ENCODE data around the gene MAST4.

MAST4 gene

GRCh38 chr5:67058998-67059743 lies 463.0 kb downstream of the MAST4 start:
- no peak for DNase-seq

- no peak for DNase-seq
Measured at GRCh38 chr5:67059744-67060490, 463.7 kb downstream of the MAST4 start.

- no peak for DNase-seq
Measured at GRCh38 chr5:67061511-67061910, 465.3 kb downstream of the MAST4 start.

GRCh38 chr5:67063055-67063454 lies 466.9 kb downstream of the MAST4 start:
- no peak for DNase-seq

DNA sequence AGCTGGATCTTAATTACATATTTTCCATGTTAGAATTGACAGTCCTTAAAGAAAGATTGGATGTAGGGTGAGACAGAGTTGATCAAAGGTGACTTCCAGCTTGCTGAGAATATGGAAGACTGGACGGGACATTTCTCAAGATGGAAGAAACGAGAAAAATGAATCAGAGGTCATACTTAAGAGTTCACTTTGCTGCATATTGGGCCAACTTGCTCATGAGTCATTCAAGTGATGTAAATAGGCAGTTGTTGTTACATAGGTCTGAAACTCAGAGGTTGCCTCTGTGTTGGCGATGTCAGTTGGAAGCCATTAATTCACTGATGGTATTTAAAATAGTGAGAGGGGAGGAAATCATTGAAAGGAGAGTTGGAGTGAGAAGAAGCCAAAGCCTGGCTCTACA lies 467.6 kb downstream of the MAST4 start:
- no peak for DNase-seq

- DNase-seq = no peak
Measured at GRCh38 chr5:67065237-67065636, 469.0 kb downstream of the MAST4 start.

- DNase-seq = no peak
Measured at GRCh38 chr5:67065696-67066095, 469.5 kb downstream of the MAST4 start.

- DNase-seq = peak; percentile 23
Measured at GRCh38 chr5:67066815-67067214, 470.6 kb downstream of the MAST4 start.

DNA sequence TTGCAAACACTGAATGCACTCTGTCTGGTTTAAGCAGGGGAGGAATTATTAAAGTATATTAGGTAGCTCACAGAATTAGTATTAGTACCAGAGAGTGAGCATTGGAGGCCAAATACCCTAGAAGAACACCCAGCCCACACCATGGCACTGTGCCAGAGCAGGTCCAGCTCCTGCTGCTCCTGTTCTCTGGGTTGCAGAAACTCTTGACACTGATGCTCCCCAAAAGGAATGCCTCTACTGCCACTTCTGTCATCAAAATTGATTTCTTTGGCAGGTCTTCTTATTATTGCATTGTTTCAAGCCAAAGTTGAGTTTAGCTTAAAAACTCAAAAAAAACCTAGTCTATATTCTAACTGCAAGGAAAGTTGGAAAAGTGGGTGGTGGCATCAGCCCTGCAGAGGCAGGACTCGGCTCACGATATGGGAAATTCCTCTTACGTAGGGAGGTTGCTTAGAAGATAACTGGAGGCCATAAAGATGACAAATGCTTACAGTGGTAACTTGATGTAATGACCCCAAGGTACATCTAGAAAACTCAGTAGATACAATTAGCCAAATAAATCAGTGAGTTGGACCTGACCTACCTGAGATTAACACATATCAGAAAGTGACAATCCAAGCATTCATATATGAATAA lies 477.0 kb downstream of the MAST4 start:
- DNase-seq = no peak

- DNase-seq = no peak
Measured at GRCh38 chr5:67077296-67077695, 481.1 kb downstream of the MAST4 start.

- no peak for DNase-seq
Measured at GRCh38 chr5:67081261-67081660, 485.1 kb downstream of the MAST4 start.

DNA sequence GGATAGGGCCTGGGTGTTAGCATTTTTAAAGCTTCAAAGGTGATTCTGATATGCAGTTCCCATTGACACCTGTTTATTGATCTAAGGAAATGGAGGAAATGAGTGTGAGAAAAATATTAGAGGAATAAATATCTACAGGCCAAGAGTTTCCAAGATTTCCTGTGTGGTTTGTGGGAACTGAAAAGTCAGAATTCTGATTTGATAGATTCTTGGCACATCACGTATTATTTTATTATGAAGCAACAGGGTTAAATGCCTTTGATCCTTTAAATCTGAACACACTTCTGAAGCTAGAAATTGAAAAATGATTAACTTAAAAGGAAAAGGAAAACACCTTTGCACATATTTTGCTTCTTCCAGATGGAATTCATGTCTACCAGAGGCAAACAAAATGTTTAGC lies 486.7 kb downstream of the MAST4 start:
- DNase-seq = no peak

DNA sequence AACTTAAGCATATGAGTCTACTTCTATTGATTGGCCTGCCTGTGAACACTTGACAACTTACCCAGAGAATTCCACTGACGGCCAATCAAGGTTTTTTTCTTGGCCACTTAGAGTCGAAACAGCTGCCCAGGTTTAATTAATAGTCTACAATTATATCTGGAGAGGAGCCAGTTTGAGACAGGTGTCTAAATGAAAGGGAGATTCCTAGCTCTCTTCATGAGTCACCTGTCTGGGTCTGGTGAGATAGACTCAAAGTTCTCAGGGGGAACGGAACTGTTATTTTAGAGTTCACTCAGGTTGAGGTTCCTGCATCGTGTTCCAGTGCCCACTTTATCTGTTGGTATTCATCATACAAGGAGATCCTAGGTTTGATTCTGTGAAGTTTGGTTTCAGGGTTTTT lies 489.4 kb downstream of the MAST4 start:
- DNase-seq = no peak

DNA sequence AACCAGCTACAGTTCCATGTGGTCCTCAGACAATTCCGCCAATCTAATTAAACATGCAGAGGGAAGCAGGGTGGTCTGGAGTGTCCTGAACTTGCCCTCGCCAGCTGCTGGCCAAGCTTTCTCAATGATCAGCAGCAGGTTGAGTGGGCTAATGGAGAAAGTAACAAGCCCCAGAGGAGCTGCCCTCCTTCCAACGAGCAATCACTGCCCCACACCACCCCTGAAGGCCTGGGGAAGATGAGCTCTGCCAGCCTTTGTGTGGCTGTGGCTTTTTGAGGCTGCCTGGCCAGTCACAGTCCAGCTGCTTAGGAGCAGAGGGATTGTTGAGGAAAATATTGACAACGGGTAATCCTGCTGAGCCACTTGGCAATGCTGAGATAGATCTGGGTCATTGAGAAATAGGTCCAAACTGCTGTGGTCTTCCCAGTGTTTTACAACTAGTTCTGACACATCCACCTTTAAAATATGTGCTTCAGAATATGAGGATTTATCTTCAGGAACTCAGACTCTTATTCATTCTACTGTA lies 493.1 kb downstream of the MAST4 start:
- DNase-seq = no peak

DNA sequence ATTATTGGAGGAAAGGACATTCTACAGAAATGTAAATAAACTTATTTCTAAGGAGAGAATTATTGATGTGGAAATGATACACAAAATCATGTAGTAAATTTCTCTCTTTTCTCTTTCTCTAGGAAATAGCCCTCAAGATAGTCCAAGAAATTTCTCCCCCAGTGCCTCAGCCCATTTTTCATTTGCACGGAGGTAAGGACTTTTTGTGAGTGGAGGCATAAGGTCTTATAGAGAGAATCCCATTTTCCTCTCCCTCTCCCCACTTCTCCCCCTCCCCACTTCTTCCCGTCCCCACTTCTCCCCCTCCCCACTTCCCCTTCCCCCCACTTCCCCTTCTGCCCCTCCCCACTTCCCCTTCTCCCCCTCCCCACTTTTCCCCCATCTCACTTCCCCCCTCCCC lies 493.8 kb downstream of the MAST4 start:
- no peak for DNase-seq

DNA sequence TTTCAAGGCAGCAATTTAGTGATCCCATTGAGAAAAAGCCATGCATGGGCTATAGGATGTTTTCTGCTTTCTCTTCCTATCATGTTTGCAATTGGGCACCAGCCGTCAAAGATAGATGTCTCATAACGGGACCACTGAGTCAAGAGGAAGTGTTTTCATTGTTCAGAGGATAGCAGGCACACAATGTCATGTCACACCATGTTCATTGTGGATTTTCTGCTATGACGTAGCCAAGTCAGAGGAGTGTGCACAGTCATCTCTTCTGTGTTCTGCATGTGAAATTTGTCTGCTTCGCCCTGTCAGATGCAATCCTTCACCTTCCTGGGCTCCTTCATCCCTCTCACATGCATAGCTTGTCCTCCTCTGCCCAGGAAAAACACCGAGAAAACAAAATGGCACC lies 494.4 kb downstream of the MAST4 start:
- no peak for DNase-seq

- no peak for DNase-seq
Measured at GRCh38 chr5:67092535-67092934, 496.3 kb downstream of the MAST4 start.

GRCh38 chr5:67093279-67093678 lies 497.1 kb downstream of the MAST4 start:
- no peak for DNase-seq

- DNase-seq = no peak
Measured at GRCh38 chr5:67094476-67095300, 498.5 kb downstream of the MAST4 start.

DNA sequence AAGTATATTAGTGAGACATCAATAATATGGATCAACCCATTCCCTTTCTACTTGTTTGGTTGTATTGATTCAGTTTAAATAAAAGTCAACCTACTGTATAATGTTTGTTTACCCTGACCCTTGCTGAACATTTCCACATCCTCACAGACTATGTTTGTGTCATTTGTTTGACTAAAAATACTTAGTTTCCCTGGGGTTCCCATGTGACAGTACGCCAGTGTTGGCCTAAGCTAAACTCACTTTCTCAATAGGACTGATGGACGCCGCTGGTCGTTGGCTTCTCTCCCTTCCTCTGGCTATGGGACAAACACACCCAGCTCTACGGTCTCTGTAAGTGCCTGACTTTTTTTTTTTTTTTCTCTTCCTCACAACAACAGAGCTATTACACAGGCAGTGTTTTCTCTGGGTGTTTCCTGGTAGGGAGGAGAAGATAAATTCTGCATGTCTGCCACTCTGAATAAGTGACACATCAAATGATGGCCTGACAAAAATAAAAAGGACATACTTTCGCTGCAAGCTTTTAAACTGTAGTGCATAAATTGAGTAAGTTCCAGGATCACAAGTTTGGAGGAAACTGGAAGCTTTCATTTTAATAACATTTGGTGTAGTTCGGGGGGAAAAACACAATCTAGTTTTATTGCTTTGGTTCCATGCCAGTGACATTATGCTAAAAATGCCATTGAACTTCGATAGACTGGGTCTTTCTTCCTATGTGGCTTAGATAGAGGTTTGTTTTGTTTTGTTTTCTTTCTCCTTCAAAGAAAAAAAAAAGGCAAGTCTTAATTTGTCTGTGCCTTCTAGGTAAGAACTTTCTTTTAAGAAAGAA lies 499.4 kb downstream of the MAST4 start:
- DNase-seq = no peak

GRCh38 chr5:67098656-67099055 lies 502.5 kb downstream of the MAST4 start:
- DNase-seq = no peak

- no peak for DNase-seq
Measured at GRCh38 chr5:67100301-67100700, 504.1 kb downstream of the MAST4 start.
